Neural cell (in vitro differentiated cells): Measurements from ENCODE around the gene TTC39C. TPM values are rescaled to one million over a fixed set of nuclear protein-coding genes. Genes with fewer than 3 reads are reported as not detected.

ENCODE experiments used
- H2AFZ ChIP-seq: fragments of 200-600, 300-800 bp; sonication (generic), shearing (Covaris generic); 2 replicates; pipeline ENCODE4 v1.6.0; 2014; ENCODE audit warnings: low read depth, mild to moderate bottlenecking, antibody characterized with exemption, low read length, moderate library complexity
- H3F3A ChIP-seq: fragments of 200-600 bp; shearing (Covaris generic); 2 replicates; pipeline ENCODE4 v1.6.1; 2016; ENCODE audit warnings: mild to moderate bottlenecking, moderate library complexity, mixed read lengths, antibody characterized with exemption, low read length; ENCODE audit not compliant: insufficient read depth, poor library complexity, severe bottlenecking
- H3K27ac ChIP-seq: fragments of 200-600, 300-800 bp; sonication (generic), shearing (Covaris generic); 2 replicates; pipeline ENCODE4 v1.5.1; 2014; ENCODE audit warnings: mild to moderate bottlenecking, low read length, moderate library complexity
- H3K27me3 ChIP-seq: fragments of 300-800, 200-600 bp; sonication (generic), shearing (Covaris generic); 2 replicates; pipeline ENCODE4 v1.6.0; 2014; ENCODE audit warnings: mild to moderate bottlenecking, low read depth, low read length, moderate library complexity; ENCODE audit not compliant: insufficient read depth
- H3K36me3 ChIP-seq: fragments of 300-800, 200-600 bp; sonication (generic), shearing (Covaris generic); 2 replicates; pipeline ENCODE4 v1.5.1; 2014; ENCODE audit warnings: mild to moderate bottlenecking, antibody characterized with exemption, low read length, moderate library complexity; ENCODE audit not compliant: insufficient read depth
- H3K4me2 ChIP-seq: fragments of 300-800, 200-600 bp; sonication (generic), shearing (Covaris generic); 2 replicates; pipeline ENCODE4 v1.6.0; 2014; ENCODE audit warnings: mild to moderate bottlenecking, low read length
- H3K4me3 ChIP-seq: fragments of 300-800, 200-600 bp; sonication (generic), shearing (Covaris generic); 2 replicates; pipeline ENCODE4 v1.5.1; 2014; ENCODE audit warnings: mild to moderate bottlenecking, low read length, moderate library complexity
- H3K79me2 ChIP-seq: fragments of 200-600 bp; shearing (Covaris generic); replicated peaks from 2 replicates; pipeline ENCODE4 v1.6.0; 2014; ENCODE audit warnings: mild to moderate bottlenecking, low read length, moderate library complexity; ENCODE audit not compliant: insufficient read depth
- H3K9ac ChIP-seq: fragments of 300-800, 200-600 bp; sonication (generic), shearing (Covaris generic); 2 replicates; pipeline ENCODE4 v1.6.1; 2016; ENCODE audit warnings: mild to moderate bottlenecking, low read length, mixed read lengths
- H3K9me2 ChIP-seq: fragments of 200-600 bp; shearing (Covaris generic); 2 replicates; pipeline ENCODE4 v1.6.1; 2016; ENCODE audit warnings: mild to moderate bottlenecking, low read length, mixed read lengths; ENCODE audit not compliant: insufficient read depth
- H3K9me3 ChIP-seq: fragments of 200-600, 300-800 bp; sonication (generic), shearing (Covaris generic); 2 replicates; pipeline ENCODE4 v1.6.1; 2016; ENCODE audit warnings: mild to moderate bottlenecking, mixed run types, low read length, moderate library complexity, mixed read lengths
- H4K20me1 ChIP-seq: fragments of 200-600 bp; shearing (Covaris generic); 2 replicates; pipeline ENCODE4 v1.6.1; 2016; ENCODE audit warnings: mild to moderate bottlenecking, mixed run types; ENCODE audit not compliant: insufficient read depth
- CTCF ChIP-seq: fragments of 450-650 bp; IDR thresholded peaks from 2 replicates; pipeline ENCODE4 v1.5.1; 2014; ENCODE audit warnings: antibody characterized with exemption, mild to moderate bottlenecking, moderate library complexity; ENCODE audit not compliant: poor library complexity, severe bottlenecking
- EP300 ChIP-seq: fragments of 450-650 bp; conservative IDR thresholded peaks from 2 replicates; pipeline ENCODE4 v1.6.1; 2014; ENCODE audit warnings: antibody characterized with exemption, mild to moderate bottlenecking, moderate library complexity; ENCODE audit not compliant: poor library complexity, severe bottlenecking
- EZH2 ChIP-seq: fragments of 200-600, 300-800 bp; shearing (Covaris generic), sonication (generic); IDR thresholded peaks from 2 replicates; pipeline ENCODE4 v1.6.1; 2014; ENCODE audit warnings: antibody characterized with exemption, low read length, borderline replicate concordance, mild to moderate bottlenecking; ENCODE audit not compliant: insufficient read depth, poor library complexity, severe bottlenecking
- MXI1 ChIP-seq: fragments of 450-650 bp; conservative IDR thresholded peaks from 2 replicates; pipeline ENCODE4 v1.6.1; 2014; ENCODE audit warnings: antibody characterized with exemption, mild to moderate bottlenecking; ENCODE audit not compliant: poor library complexity, severe bottlenecking
- POLR2AphosphoS5 ChIP-seq: IDR thresholded peaks from 2 replicates; pipeline ENCODE4 v1.6.1; 2012
- RAD21 ChIP-seq: fragments of 450-650 bp; conservative IDR thresholded peaks from 2 replicates; pipeline ENCODE4 v1.6.1; 2014; ENCODE audit warnings: antibody characterized with exemption, mild to moderate bottlenecking, moderate library complexity
- REST ChIP-seq: IDR thresholded peaks from 2 replicates; pipeline ENCODE4 v1.6.1; 2012; ENCODE audit warnings: borderline replicate concordance
- SMC3 ChIP-seq: fragments of 450-650 bp; conservative IDR thresholded peaks from 2 replicates; pipeline ENCODE4 v1.6.1; 2014; ENCODE audit warnings: antibody characterized with exemption, mild to moderate bottlenecking, moderate library complexity; ENCODE audit not compliant: poor library complexity
- TAF1 ChIP-seq: IDR thresholded peaks from 2 replicates; pipeline ENCODE4 v1.6.1; 2012; ENCODE audit warnings: low read depth
- polyA plus RNA-seq: library from polyadenylated mRNA; depleted of rRNA; stranded (reverse); fragments of >200 nt; gene quantifications from 2 replicates; pipeline ENCODE4 v1.2.3, GENCODE V29; 2014

The TTC39C gene
- polyA plus RNA-seq, 1 donor from 2014 or later, result 19.9 TPM

- Histone ChIP-seq H3K4me3 (no peak overlapping the region), H3K27me3 (no peaks in the 10 kb centered on the region), H3K9me2 (no peaks in the 10 kb centered on the region), H3K4me2 (no peak overlapping the region), H3K36me3 (peaks cover 15% of the 10 kb centered on the region), H3K9me3 (no peaks in the 10 kb centered on the region), H3K27ac (no peak overlapping the region), H3K9ac (no peak overlapping the region), H2AFZ (no peak overlapping the region), H4K20me1 (no peaks in the 10 kb centered on the region), H3F3A (no peaks in the 10 kb centered on the region), H3K79me2 (no peaks in the 10 kb centered on the region)
- TF ChIP-seq POLR2AphosphoS5, result no peak
- TF ChIP-seq REST, result no peak
- TF ChIP-seq MXI1, result no peak
These were observed 113.2 kb downstream of the TTC39C start for GRCh38 chr18:24127735-24128134.

- Histone ChIP-seq H3K4me2 (no peak overlapping the region), H4K20me1 (no peaks in the 10 kb centered on the region), H3K9ac (no peak overlapping the region), H3F3A (no peaks in the 10 kb centered on the region), H2AFZ (no peak overlapping the region), H3K4me3 (no peak overlapping the region), H3K79me2 (no peaks in the 10 kb centered on the region), H3K27ac (no peak overlapping the region), H3K9me2 (no peaks in the 10 kb centered on the region), H3K9me3 (no peaks in the 10 kb centered on the region), H3K27me3 (no peaks in the 10 kb centered on the region), H3K36me3 (peaks cover 21% of the 10 kb centered on the region)
- TF ChIP-seq MXI1 (no peak), EZH2 (no peak), REST (no peak), CTCF (no peak), RAD21 (no peak), EP300 (no peak), SMC3 (no peak), TAF1 (no peak), POLR2AphosphoS5 (no peak)
These were observed 114.1 kb downstream of the TTC39C start for GRCh38 chr18:24128700-24129099.
